Suprapubic skin (tissue), 4 donors: Measurements from ENCODE around the gene PTPRS.

Experiments used
- CTCF ChIP-seq, 2 donors: fragments of 200-600 bp in 1 of 2; fragments of 450-650 bp in 1 of 2; sonication (generic) in 1 of 2; IDR thresholded peaks; one replicate each; pipeline ENCODE4 v1.5.1; 2016 to 2019; ENCODE audit warnings: antibody characterized with exemption in 2 of 2, mild to moderate bottlenecking in 1 of 2, moderate library complexity in 1 of 2
- EP300 ChIP-seq: sonication (generic); formaldehyde crosslinking; IDR thresholded peaks from one replicate; pipeline ENCODE4 v1.6.1; 2017; ENCODE audit warnings: antibody characterized with exemption
- POLR2AphosphoS5 ChIP-seq, 3 donors: sonication (generic); formaldehyde crosslinking; IDR thresholded peaks; one replicate each; pipeline ENCODE4 v1.6.1; 2017; ENCODE audit warnings: antibody characterized with exemption in 3 of 3

- TF ChIP-seq CTCF (IDR thresholded peaks at IDR 0.05) (no peak), EP300 (no peak), POLR2AphosphoS5 (IDR thresholded peaks at IDR 0.05) (no peak)
Observed at GRCh38 chr19:5367530-5368133, 27.0 kb upstream of the PTPRS start.
